Glutamatergic neuron (in vitro differentiated cells): ENCODE measurements around the gene ADGRG7. TPM values are rescaled to one million over a fixed set of nuclear protein-coding genes. Genes with fewer than 3 reads are reported as not detected.
"Not testable (repeated sequence)": the region's sequence is repeated elsewhere in the genome, so short reads cannot be mapped to it uniquely, and the experiment has no call there.

ENCODE experiments used
- DNase-seq: peaks from one replicate; pipeline ENCODE4 v3.0.0; 2022
- H3K27ac Mint-ChIP-seq: one replicate; pipeline ENCODE4 v1.8.0; 2020; ENCODE audit warnings: mild to moderate bottlenecking, mixed read lengths, inconsistent platforms; ENCODE audit not compliant: unreplicated experiment
- H3K27me3 Mint-ChIP-seq: one replicate; pipeline ENCODE4 v1.8.0; 2020; ENCODE audit warnings: mild to moderate bottlenecking, moderate library complexity, mixed read lengths, inconsistent platforms; ENCODE audit not compliant: unreplicated experiment
- H3K36me3 Mint-ChIP-seq: one replicate; pipeline ENCODE4 v1.8.0; 2020; ENCODE audit warnings: mild to moderate bottlenecking, mixed read lengths, inconsistent platforms; ENCODE audit not compliant: unreplicated experiment
- H3K4me1 Mint-ChIP-seq: one replicate; pipeline ENCODE4 v1.8.0; 2020; ENCODE audit warnings: mild to moderate bottlenecking, low read depth, mixed read lengths, inconsistent platforms; ENCODE audit not compliant: unreplicated experiment
- H3K4me3 Mint-ChIP-seq: one replicate; pipeline ENCODE4 v1.8.0; 2020; ENCODE audit warnings: mild to moderate bottlenecking, mixed read lengths, inconsistent platforms; ENCODE audit not compliant: unreplicated experiment
- H3K9me3 Mint-ChIP-seq: one replicate; pipeline ENCODE4 v1.8.0; 2020; ENCODE audit warnings: mild to moderate bottlenecking, moderate library complexity, mixed read lengths, inconsistent platforms; ENCODE audit not compliant: unreplicated experiment
- total RNA-seq: library from RNA; stranded (reverse); fragmentation: NEBNext Ultra II Directional; extraction: Animal tissue kit (Norgen Biotek cat#: 25700); gene quantifications from one replicate; pipeline ENCODE4 v1.2.1, GENCODE V29; 2021; ENCODE audit not compliant: unreplicated experiment
- TF ChIP-seq, protein P1 (sequence below): fragments of 200-600 bp; sonication (generic); IDR thresholded peaks from one replicate; pipeline ENCODE4 v1.5.0; 2021; ENCODE audit not compliant: partially characterized antibody, unreplicated experiment

ADGRG7 gene
- total RNA-seq, 1 donor from 2014 or later, result not detected

DNA sequence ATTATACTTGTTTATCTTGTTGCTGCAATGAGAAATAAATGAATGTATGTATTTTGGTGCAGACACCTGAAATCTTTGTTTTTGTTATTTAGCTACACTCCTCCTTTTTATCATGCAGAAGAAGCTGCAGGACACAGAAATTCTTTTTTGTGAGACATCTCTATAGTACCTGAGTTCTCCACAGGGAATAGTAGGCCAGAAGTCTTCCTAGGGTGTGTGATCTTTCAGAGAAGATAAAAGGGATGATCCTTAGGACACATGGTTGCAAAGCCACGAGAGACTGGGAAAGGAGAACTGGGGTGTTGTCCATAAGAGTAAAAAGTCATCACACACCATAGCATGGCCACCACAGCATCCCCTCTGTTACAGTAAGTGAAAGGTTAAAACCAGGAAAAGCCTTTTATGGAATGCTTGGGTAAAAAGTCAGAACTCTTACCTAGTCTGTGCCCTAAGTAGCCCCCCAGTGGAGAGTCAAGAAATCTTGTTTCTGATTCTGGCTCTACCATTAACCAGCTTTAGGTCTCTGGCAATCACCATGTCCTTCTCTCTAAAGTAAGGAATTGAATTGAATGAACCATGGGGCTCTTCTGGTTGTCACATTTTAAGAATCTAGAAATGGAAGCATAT is 31.9 kb upstream of the ADGRG7 start:
- Mint-ChIP-seq H3K4me3 (no peak overlapping the region), H3K27ac (no peak overlapping the region), H3K36me3 (no peaks in the 10 kb centered on the region), H3K9me3 (no peaks in the 10 kb centered on the region), H3K4me1 (no peaks in the 10 kb centered on the region), H3K27me3 (peaks cover 3% of the 10 kb centered on the region)
- TF ChIP-seq, protein P1, sequence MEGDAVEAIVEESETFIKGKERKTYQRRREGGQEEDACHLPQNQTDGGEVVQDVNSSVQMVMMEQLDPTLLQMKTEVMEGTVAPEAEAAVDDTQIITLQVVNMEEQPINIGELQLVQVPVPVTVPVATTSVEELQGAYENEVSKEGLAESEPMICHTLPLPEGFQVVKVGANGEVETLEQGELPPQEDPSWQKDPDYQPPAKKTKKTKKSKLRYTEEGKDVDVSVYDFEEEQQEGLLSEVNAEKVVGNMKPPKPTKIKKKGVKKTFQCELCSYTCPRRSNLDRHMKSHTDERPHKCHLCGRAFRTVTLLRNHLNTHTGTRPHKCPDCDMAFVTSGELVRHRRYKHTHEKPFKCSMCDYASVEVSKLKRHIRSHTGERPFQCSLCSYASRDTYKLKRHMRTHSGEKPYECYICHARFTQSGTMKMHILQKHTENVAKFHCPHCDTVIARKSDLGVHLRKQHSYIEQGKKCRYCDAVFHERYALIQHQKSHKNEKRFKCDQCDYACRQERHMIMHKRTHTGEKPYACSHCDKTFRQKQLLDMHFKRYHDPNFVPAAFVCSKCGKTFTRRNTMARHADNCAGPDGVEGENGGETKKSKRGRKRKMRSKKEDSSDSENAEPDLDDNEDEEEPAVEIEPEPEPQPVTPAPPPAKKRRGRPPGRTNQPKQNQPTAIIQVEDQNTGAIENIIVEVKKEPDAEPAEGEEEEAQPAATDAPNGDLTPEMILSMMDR, result no peak
- no peak for DNase-seq

DNA sequence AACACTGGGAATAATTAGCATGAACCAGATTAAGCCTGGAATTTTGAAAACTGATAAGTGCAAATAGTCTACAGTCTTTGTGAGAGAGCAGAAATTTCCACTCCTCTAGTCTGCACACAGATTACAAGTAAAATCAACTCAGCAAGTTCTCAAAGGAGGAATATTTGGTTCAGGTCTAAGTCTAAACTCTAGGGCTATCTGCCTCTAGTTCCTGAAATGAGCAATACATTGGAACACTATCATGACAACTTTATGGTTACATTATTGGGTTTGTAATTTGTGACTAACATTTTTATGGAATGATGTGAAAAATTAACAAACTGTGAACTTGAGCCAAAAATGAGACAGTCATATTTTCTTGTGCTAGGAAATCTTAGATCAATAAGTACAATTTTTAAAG is 30.8 kb upstream of the ADGRG7 start:
- H3K27ac Mint-ChIP-seq, result no peak overlapping the region
- no peaks in the 10 kb centered on the region for H3K9me3 Mint-ChIP-seq
- no peak for DNase-seq
- H3K4me1 Mint-ChIP-seq, result no peaks in the 10 kb centered on the region
- H3K36me3 Mint-ChIP-seq, result no peaks in the 10 kb centered on the region
- peaks cover 3% of the 10 kb centered on the region for H3K27me3 Mint-ChIP-seq
- no peak overlapping the region for H3K4me3 Mint-ChIP-seq
- TF ChIP-seq, protein P1, result no peak

DNA sequence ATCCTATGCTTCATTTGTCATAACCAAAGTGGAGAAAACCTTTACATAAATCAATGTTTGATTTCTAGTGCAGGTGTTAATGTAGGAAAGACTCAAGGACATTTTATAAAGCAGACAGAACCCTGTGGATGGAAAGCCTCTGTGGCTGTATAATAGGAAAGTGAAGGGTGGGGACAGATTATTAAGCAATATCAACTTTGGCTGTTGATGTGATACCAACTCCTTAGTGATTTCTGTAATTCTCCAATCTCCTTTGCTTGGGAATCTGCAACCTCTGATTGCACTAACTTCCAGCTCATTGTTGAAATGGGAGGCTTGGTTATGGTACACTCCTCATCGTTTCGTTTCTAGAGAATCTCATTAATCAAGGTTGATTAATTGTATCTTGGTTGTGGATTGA is 29.3 kb upstream of the ADGRG7 start:
- Mint-ChIP-seq H3K4me1 (no peaks in the 10 kb centered on the region), H3K27ac (no peak overlapping the region), H3K4me3 (no peak overlapping the region), H3K9me3 (no peaks in the 10 kb centered on the region), H3K36me3 (peaks cover 4% of the 10 kb centered on the region), H3K27me3 (peaks cover 1% of the 10 kb centered on the region)
- TF ChIP-seq, protein P1, result no peak
- DNase-seq, result no peak

DNA sequence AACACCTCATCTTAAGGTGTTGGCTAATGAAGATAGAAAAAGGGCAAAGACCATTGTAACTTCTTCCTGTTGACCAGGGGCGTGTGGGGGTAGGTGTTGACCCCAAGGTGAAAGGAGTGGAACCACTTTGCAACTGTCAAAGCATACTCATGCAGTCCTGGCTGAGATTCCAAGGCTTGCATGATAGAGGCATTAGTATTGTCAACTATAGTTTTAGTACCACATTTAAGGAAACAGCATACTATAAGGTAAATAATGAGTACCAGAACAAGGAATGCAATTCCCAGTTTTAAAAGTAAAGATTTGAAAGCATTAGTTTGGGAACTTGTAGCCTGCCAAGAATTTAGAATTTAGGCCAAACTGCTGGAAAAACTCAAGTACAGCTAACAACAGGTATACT is 27.8 kb upstream of the ADGRG7 start:
- H3K4me1 Mint-ChIP-seq, result no peaks in the 10 kb centered on the region
- peaks cover 4% of the 10 kb centered on the region for H3K36me3 Mint-ChIP-seq
- no peak overlapping the region for H3K27ac Mint-ChIP-seq
- H3K27me3 Mint-ChIP-seq, result peaks cover 1% of the 10 kb centered on the region
- peaks cover 2% of the 10 kb centered on the region for H3K9me3 Mint-ChIP-seq
- TF ChIP-seq, protein P1, result no peak
- no peak overlapping the region for H3K4me3 Mint-ChIP-seq
- DNase-seq, result no peak

DNA sequence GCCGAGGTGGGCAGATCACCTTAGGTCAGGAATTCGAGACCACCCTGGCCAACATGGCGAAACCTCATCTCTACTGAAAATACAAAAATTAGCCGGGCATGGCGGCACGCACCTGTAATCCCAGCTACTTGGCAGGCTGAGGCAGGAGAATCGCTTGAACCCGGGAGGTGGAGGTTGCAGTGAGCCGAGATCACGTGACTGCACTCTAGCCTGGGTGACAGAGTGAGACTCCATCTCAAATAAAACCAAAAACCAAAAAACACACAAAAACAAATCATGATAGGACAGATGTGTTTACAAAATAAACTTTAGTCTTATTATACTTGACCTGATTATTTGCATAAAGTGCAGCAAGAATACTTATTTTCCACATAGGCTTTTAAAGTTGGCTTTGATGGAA is 27.2 kb upstream of the ADGRG7 start:
- H3K27ac Mint-ChIP-seq, H3K36me3 Mint-ChIP-seq, DNase-seq, H3K4me1 Mint-ChIP-seq, H3K27me3 Mint-ChIP-seq, H3K4me3 Mint-ChIP-seq, H3K9me3 Mint-ChIP-seq: not testable (repeated sequence)
